ENCODE data around the gene EGFL7.
"Not testable (repeated sequence)": the region's sequence is repeated elsewhere in the genome, so short reads cannot be mapped to it uniquely, and the experiment has no call there.

EGFL7 gene

DNA sequence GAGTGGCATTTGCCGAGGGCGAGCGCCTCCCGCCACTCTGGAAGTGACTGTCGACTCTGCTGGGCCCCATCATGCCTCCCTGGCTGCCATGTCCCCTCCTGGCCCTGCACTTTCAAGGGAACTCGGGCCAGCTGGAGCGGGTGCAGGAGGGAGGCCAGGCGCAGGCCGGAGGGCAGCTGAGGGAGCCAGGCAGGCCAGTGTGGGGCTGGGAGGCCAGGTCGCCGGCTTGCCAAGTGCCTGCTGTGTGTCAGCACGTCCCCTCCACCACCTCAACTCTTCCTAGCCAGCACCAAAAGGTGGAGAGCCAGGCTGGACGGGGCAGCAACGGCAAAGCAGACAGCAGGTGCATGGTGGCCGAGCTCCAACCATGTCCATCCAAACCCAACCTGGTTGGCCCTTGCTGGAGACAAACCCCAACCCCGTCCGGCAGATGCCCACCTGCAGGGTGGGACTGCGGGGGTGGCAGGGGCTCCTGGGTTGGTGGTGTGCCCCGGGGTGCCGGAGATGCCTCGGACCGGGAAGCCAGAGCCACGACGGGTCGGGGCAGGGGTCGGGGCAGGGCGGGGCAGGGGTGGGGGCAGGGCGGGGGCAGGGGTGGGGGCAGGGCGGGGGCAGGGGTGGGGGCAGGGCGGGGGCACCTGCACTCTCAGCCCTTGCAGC lies 36.5 kb upstream of the EGFL7 start:
- no peaks in the 10 kb centered on the region for H3K27me3 ChIP-seq (ENCODE audit: insufficient read depth, low read length)
- no peaks in the 10 kb centered on the region for H3K79me2 ChIP-seq (ENCODE audit: control insufficient read depth, insufficient read depth, low read length, unreplicated experiment)
- no peak overlapping the region for H3K27ac ChIP-seq (ENCODE audit: low read depth, low read length)
- no peak overlapping the region for H3K4me3 ChIP-seq (ENCODE audit: low read depth, low read length)
- H3K36me3 ChIP-seq (ENCODE audit: insufficient read depth, low read length), result no peaks in the 10 kb centered on the region
- no peak overlapping the region for H2AFZ ChIP-seq (ENCODE audit: low read length, unreplicated experiment)
- peaks cover 10% of the 10 kb centered on the region for H3K4me1 ChIP-seq (ENCODE audit: control insufficient read depth, insufficient read depth, low read length, unreplicated experiment)

DNA sequence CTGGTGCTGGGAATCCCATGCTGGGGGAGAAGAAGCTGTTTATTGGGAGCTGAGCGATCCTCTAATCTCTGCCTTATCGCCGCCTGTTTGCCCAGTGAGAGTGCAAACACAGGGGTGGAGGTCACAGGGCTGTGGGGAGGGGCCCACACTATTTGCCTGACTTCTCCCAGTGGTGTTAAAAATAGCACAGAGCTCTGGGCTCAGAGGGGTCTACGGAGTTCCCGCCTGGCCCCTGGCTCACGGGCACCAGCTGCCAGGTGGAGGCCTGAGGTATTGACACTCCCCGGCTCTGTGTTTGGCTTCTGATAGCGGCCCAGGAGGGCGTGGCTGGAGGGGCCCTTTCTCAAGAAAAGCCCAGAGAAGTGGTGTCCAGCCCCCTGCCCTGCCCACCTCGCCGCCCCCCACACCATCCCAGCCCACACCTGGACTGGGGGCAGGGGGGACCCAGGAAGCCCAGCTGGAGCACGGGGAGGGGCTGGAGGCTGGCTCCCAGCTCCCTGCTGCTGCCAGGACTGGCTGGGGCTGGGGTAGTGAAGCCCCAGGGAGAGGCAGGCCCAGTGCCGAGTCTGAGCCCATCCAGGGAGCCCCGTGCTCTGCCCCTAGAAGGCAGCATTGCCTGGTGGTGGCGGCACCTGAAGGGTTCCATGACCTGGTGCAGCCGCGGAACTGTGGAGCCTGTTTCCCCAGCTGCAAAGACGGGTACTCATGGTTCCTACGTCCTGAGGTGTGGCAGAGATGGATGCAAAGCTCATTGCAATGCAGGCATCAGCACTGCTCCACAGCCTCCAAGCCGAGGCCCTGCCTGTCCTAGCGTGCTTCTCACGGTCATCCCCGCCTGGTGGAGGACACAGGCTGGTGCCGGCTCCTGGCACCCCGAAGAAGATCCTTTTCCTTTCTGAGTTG lies 35.7 kb upstream of the EGFL7 start:
- Histone ChIP-seq H3K27me3 (ENCODE audit: insufficient read depth, low read length) (no peaks in the 10 kb centered on the region), H3K4me1 (ENCODE audit: control insufficient read depth, insufficient read depth, low read length, unreplicated experiment) (peaks cover 10% of the 10 kb centered on the region), H2AFZ (ENCODE audit: low read length, unreplicated experiment) (no peak overlapping the region), H3K27ac (ENCODE audit: low read depth, low read length) (no peak overlapping the region), H3K4me3 (ENCODE audit: low read depth, low read length) (no peak overlapping the region), H3K36me3 (ENCODE audit: insufficient read depth, low read length) (no peaks in the 10 kb centered on the region), H3K79me2 (ENCODE audit: control insufficient read depth, insufficient read depth, low read length, unreplicated experiment) (no peaks in the 10 kb centered on the region)

DNA sequence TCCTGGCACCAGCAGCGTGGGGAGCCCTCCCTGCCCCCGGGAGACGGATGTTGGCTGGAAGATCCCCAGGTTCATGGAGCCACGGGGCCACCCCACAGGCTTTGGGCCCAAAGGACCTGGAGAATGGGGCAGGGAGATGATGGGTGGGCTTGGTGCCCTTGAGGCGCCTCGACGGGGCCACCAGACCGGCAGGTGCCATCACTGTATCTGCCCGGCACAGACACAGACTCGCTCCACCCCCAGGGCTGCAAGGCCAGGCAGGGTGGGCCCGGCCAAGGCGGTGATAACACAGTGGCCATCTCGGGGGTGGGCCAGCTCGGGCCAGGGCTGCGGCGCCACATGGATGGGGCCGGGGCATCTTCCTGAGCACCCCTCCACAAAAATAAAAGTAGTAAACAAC lies 35.0 kb upstream of the EGFL7 start:
- Histone ChIP-seq H2AFZ (ENCODE audit: low read length, unreplicated experiment) (no peak overlapping the region), H3K36me3 (ENCODE audit: insufficient read depth, low read length) (no peaks in the 10 kb centered on the region), H3K79me2 (ENCODE audit: control insufficient read depth, insufficient read depth, low read length, unreplicated experiment) (no peaks in the 10 kb centered on the region), H3K27ac (ENCODE audit: low read depth, low read length) (no peak overlapping the region), H3K4me3 (ENCODE audit: low read depth, low read length) (no peak overlapping the region), H3K4me1 (ENCODE audit: control insufficient read depth, insufficient read depth, low read length, unreplicated experiment) (peaks cover 10% of the 10 kb centered on the region), H3K27me3 (ENCODE audit: insufficient read depth, low read length) (no peaks in the 10 kb centered on the region)

DNA sequence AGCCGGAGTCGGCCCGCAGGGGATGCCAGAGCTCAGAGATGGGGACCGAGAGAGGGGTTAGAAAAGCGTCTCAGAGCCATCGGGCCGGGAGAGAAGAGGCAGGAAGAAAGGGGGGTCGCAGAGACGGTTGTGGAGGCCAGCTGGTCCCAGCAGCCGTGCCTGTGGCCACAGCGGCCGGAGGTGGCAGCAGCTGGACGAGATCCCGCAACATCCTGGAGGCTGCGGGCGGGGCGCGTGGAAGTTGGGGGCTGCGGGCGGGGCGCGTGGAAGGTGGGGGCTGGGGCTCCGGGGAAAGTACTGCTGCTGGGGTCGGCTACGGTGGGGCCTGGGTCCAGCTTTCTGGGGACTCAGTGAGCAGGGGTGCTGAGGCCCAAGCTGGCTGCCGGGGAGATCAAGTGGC lies 34.4 kb upstream of the EGFL7 start:
- Histone ChIP-seq H3K27ac (ENCODE audit: low read depth, low read length) (no peak overlapping the region), H3K4me3 (ENCODE audit: low read depth, low read length) (no peak overlapping the region), H3K79me2 (ENCODE audit: control insufficient read depth, insufficient read depth, low read length, unreplicated experiment) (no peaks in the 10 kb centered on the region), H2AFZ (ENCODE audit: low read length, unreplicated experiment) (no peak overlapping the region), H3K36me3 (ENCODE audit: insufficient read depth, low read length) (no peaks in the 10 kb centered on the region), H3K4me1 (ENCODE audit: control insufficient read depth, insufficient read depth, low read length, unreplicated experiment) (peaks cover 10% of the 10 kb centered on the region), H3K27me3 (ENCODE audit: insufficient read depth, low read length) (no peaks in the 10 kb centered on the region)

DNA sequence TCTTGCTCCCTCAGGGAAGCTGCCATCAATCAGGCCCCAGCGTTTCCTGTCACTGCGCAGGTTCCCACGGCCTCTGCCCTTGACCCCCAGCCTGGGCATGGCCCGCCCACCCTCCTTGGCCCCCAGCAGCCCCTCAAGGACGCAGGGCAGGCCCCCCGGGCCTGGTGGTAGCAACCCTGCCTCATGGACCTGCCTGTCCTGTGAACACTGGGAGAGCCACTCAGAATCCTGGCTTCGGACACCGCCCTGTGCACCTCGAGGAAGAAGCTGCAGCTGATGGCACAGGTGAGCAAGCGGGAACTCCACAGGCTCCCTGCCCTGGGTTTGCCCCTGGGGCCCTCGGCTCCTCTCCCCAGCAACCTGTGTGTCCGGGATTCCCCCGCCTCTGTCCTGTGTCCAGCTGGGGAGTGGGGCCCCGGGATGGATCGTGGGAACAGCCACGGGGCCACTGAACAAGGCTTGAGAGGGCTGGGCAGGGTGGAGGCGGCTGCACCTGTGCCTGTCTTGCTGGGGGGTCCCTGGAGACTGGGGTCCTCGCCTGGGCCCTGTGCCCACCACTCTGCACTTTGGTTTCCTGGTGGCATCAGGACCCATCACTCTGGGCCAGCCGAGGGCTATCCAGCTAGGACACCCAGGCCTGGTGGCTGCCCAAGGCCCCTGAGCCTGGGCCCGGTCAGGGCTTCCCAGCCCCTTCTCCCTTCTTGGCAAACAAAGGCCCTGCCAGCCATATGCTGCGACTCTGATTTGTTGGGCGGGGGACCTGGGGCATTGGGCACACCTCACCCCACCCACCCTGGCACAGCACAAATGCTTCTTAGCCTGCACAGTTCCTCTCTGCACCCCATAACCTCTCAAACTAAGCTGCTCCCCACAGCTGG lies 33.5 kb upstream of the EGFL7 start:
- no peaks in the 10 kb centered on the region for H3K27me3 ChIP-seq (ENCODE audit: insufficient read depth, low read length)
- peaks cover 10% of the 10 kb centered on the region for H3K4me1 ChIP-seq (ENCODE audit: control insufficient read depth, insufficient read depth, low read length, unreplicated experiment)

GRCh38 chr9:136629879-136630661 lies 32.6 kb upstream of the EGFL7 start:
- Histone ChIP-seq H3K4me1 (ENCODE audit: control insufficient read depth, insufficient read depth, low read length, unreplicated experiment) (peaks cover 6% of the 10 kb centered on the region), H3K36me3 (ENCODE audit: insufficient read depth, low read length) (no peaks in the 10 kb centered on the region), H3K27ac (ENCODE audit: low read depth, low read length) (no peak overlapping the region), H2AFZ (ENCODE audit: low read length, unreplicated experiment) (no peak overlapping the region), H3K79me2 (ENCODE audit: control insufficient read depth, insufficient read depth, low read length, unreplicated experiment) (no peaks in the 10 kb centered on the region), H3K27me3 (ENCODE audit: insufficient read depth, low read length) (no peaks in the 10 kb centered on the region), H3K4me3 (ENCODE audit: low read depth, low read length) (no peak overlapping the region)

More for the DNA sequence above, 33.5 kb upstream of the EGFL7 start:
- Histone ChIP-seq H3K79me2 (ENCODE audit: control insufficient read depth, insufficient read depth, low read length, unreplicated experiment) (no peaks in the 10 kb centered on the region), H2AFZ (ENCODE audit: low read length, unreplicated experiment) (no peak overlapping the region), H3K36me3 (ENCODE audit: insufficient read depth, low read length) (no peaks in the 10 kb centered on the region), H3K4me3 (ENCODE audit: low read depth, low read length) (no peak overlapping the region), H3K27ac (ENCODE audit: low read depth, low read length) (no peak overlapping the region)

DNA sequence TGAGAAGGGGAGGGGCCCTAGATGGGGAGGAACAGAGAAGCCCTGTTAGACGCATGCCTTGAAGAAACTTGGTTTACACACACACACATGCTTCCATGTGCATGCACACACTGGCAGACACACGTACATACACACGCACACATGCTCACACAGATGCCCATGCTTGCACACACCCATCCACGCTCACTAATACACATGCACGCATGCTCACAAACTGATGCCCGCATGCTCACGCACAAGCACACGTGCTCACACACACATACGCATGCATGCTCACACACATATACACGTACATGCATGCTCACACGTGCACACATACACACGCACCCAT lies 32.1 kb upstream of the EGFL7 start:
- H3K27me3 ChIP-seq (ENCODE audit: insufficient read depth, low read length), result no peaks in the 10 kb centered on the region
- H3K4me1 ChIP-seq (ENCODE audit: control insufficient read depth, insufficient read depth, low read length, unreplicated experiment), result peaks cover under 1% of the 10 kb centered on the region
- H2AFZ ChIP-seq (ENCODE audit: low read length, unreplicated experiment), result no peak overlapping the region
- no peak overlapping the region for H3K27ac ChIP-seq (ENCODE audit: low read depth, low read length)
- H3K36me3 ChIP-seq (ENCODE audit: insufficient read depth, low read length), result no peaks in the 10 kb centered on the region
- no peak overlapping the region for H3K4me3 ChIP-seq (ENCODE audit: low read depth, low read length)
- no peaks in the 10 kb centered on the region for H3K79me2 ChIP-seq (ENCODE audit: control insufficient read depth, insufficient read depth, low read length, unreplicated experiment)

DNA sequence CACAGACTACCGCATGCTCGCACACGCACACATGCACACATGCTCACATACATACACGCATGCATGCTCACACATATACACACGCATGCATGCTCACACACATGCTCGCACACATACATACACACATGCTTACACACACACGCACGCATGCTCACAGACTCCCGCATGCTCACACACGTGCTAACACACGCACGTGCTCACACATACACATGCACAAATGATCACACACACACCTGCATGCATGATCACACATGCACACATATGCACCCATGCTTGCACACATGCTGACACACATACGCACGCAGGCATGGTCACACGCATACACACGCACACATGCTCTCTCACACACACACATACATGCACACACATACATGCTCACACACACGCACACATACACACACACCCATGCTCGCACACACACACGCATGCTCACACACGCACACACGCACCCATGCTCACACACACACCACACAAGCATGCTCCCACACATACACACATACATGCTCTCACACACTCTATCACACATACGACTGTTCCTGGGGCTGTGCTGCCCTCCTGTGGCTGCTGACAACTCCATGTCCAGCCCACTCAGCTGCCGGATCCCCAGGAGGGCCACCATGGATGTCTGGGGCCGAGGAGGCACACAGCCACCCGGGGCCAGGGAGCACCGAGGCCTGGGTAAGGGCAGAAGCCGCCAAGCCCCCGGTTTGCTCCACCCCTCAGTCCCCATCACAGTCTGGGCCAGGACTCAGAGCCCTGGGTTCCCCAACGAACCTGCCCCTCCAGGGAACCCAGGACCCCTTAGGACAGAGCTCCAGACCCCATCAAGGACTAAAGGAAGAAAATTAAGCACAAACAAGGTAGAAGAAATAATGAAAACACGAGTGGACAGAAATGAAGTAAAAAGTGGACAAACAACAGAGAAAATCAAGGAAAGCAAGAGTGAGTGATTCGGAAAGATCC lies 31.4 kb upstream of the EGFL7 start:
- H3K27me3 ChIP-seq (ENCODE audit: insufficient read depth, low read length), result no peaks in the 10 kb centered on the region
- no peaks in the 10 kb centered on the region for H3K4me1 ChIP-seq (ENCODE audit: control insufficient read depth, insufficient read depth, low read length, unreplicated experiment)
- H3K27ac ChIP-seq (ENCODE audit: low read depth, low read length), result no peak overlapping the region

DNA sequence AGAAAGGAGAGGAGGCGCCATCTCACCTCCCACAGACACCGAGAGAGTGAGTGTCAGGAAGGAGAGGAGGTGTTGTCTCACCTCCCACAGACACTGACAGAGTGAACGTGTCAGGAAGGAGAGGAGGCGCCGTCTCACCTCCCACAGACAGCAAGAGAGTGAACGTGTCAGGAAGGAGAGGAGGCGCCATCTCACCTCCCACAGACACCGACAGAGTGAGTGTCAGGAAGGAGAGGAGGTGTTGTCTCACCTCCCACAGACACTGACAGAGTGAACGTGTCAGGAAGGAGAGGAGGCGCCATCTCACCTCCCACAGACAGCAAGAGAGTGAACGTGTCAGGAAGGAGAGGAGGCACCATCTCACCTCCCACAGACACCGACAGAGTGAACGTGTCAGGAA lies 30.6 kb upstream of the EGFL7 start:
- not testable (repeated sequence) for H3K36me3 ChIP-seq (ENCODE audit: insufficient read depth, low read length); H3K4me1 ChIP-seq (ENCODE audit: control insufficient read depth, insufficient read depth, low read length, unreplicated experiment); H3K27ac ChIP-seq (ENCODE audit: low read depth, low read length); H3K4me3 ChIP-seq (ENCODE audit: low read depth, low read length); H3K79me2 ChIP-seq (ENCODE audit: control insufficient read depth, insufficient read depth, low read length, unreplicated experiment); H2AFZ ChIP-seq (ENCODE audit: low read length, unreplicated experiment); H3K27me3 ChIP-seq (ENCODE audit: insufficient read depth, low read length)

More for the DNA sequence above, 31.4 kb upstream of the EGFL7 start:
- Histone ChIP-seq H3K79me2 (ENCODE audit: control insufficient read depth, insufficient read depth, low read length, unreplicated experiment) (no peaks in the 10 kb centered on the region), H3K4me3 (ENCODE audit: low read depth, low read length) (no peak overlapping the region), H3K36me3 (ENCODE audit: insufficient read depth, low read length) (no peaks in the 10 kb centered on the region), H2AFZ (ENCODE audit: low read length, unreplicated experiment) (no peak overlapping the region)
